Left lung (tissue), 10 donors: Measurements from ENCODE around the gene UMOD. TPM values are rescaled to one million over a fixed set of nuclear protein-coding genes. Genes with fewer than 3 reads are reported as not detected.

ENCODE experiments used
- ATAC-seq: fragments of 200-7000 bp; cut with Tn5 transposase; one replicate; pipeline ENCODE4 v1.9.1; 2020; ENCODE audit warnings: moderate library complexity
- DNase-seq, 4 donors: peaks; one replicate each; pipeline ENCODE4 v3.0.0-alpha.2; 2013 to 2020
- H3K27ac ChIP-seq, 2 donors: fragments of 200-600 bp; sonication (generic) in 1 of 2; one replicate each; pipeline versions ENCODE4 v1.5.0 to v1.8.0; 2020 to 2021
- H3K27me3 ChIP-seq, 2 donors: fragments of 200-600 bp; sonication (generic) in 1 of 2; one replicate each; pipeline versions ENCODE4 v1.5.0 to v1.8.0; 2020 to 2021
- H3K36me3 ChIP-seq, 2 donors: fragments of 200-600 bp; sonication (generic) in 1 of 2; one replicate each; pipeline versions ENCODE4 v1.5.0 to v1.8.0; 2020 to 2021
- H3K4me1 ChIP-seq, 2 donors: fragments of 200-600 bp; one replicate each; pipeline ENCODE4 v1.8.0; 2021
- H3K4me3 ChIP-seq, 2 donors: fragments of 200-600 bp; sonication (generic) in 1 of 2; one replicate each; pipeline versions ENCODE4 v1.5.0 to v1.8.0; 2020 to 2021; ENCODE audit warnings: mild to moderate bottlenecking in 1 of 2
- H3K9me3 ChIP-seq, 2 donors: fragments of 200-600 bp; sonication (generic) in 1 of 2; one replicate each; pipeline versions ENCODE4 v1.5.0 to v1.8.0; 2020 to 2021
- intact Hi-C, 2 donors: fragments of 100-400 bp; cut with DNase I; formaldehyde crosslinking; loops; one replicate each; pipeline versions ENCODE4 v1.11.2 to v1.14.2; 2022
- polyA plus RNA-seq, 6 donors: library from polyadenylated mRNA; unstranded; fragments of 120-200 nt; gene quantifications; one replicate each; pipeline ENCODE4 v1.2.1, GENCODE V29; 2013; ENCODE audit not compliant: insufficient read length in 6 of 6
- total RNA-seq, 2 donors: library from RNA; stranded (reverse); fragmentation: NEBNext Ultra II Directional; extraction: Animal tissue kit (Norgen Biotek cat#: 25700); gene quantifications; one replicate each; pipeline ENCODE4 v1.2.1, GENCODE V29; 2021
- TF ChIP-seq, protein P1 (sequence below), 2 donors: fragments of 200-600 bp; sonication (generic) in 1 of 2; IDR thresholded peaks; one replicate each; pipeline versions ENCODE4 v1.5.0 to v1.8.0; 2021; ENCODE audit warnings: antibody characterized with exemption in 2 of 2
- donor health status: DM: no; HTN: yes; CAD: no.
- donor health status: DM: no; HTN: no; CAD: no.

The UMOD gene
- total and polyA plus RNA-seq, 8 donors = 0.11 to 2.5 (median 0.20) TPM; not detected in 2

DNA sequence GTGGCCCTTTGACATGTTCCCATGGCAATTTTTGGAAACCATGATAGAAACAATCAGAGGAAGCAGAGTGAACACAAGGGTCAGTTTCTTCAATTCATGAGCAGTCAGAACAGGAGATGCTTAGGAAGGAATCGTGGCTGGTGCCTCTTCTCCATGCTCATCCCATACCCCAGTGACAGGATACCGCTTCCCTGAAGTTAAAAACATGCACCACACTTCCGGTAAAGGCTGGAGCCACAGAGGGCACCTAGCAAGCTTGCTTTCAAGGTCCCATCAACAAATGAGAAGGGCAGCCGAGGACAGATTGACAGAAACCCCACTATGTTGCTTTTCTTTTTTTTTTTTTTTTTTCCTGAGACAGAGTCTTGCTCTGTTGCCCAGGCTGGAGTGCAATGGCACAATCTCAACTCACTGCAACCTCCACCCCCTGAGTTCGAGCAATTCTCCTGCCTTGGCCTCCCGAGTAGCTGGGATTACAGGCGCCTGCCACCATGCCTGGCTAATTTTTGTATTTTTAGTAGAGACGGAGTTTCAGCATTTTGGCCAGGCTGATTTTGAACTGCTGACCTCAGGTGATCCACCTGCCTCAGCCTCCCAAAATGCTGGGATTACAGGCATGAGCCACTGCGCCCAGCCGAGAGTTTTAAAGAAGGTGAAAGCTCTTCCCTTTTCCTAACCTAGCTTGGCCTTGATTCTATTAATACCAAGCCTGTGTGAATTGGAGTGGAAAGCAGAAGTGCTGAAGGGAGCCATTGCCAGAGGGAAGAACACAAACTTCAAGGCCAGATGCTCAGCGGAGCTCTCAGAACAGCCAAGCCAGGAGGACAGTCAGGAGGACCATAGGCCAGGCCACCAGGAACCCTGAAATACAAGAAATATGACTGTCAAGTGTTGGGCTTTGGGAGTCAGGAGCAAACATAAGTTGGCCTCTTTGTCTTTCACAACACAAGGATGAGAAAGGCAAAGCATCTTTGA, 41.8 kb downstream of the UMOD start:
- Histone ChIP-seq H3K27ac (no peak overlapping the region), H3K36me3 (no peaks in the 10 kb centered on the region), H3K4me3 (no peak overlapping the region), H3K4me1 (no peaks in the 10 kb centered on the region), H3K9me3 (no peaks in the 10 kb centered on the region), H3K27me3 (peaks cover 0 to 7% of the 10 kb centered on the region in 2 donors)
- no peak for DNase-seq
- intact Hi-C loops = no loop called here
- TF ChIP-seq, protein P1, sequence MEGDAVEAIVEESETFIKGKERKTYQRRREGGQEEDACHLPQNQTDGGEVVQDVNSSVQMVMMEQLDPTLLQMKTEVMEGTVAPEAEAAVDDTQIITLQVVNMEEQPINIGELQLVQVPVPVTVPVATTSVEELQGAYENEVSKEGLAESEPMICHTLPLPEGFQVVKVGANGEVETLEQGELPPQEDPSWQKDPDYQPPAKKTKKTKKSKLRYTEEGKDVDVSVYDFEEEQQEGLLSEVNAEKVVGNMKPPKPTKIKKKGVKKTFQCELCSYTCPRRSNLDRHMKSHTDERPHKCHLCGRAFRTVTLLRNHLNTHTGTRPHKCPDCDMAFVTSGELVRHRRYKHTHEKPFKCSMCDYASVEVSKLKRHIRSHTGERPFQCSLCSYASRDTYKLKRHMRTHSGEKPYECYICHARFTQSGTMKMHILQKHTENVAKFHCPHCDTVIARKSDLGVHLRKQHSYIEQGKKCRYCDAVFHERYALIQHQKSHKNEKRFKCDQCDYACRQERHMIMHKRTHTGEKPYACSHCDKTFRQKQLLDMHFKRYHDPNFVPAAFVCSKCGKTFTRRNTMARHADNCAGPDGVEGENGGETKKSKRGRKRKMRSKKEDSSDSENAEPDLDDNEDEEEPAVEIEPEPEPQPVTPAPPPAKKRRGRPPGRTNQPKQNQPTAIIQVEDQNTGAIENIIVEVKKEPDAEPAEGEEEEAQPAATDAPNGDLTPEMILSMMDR (IDR thresholded peaks at IDR 0.05) = no peak
- ATAC-seq = no peak

DNA sequence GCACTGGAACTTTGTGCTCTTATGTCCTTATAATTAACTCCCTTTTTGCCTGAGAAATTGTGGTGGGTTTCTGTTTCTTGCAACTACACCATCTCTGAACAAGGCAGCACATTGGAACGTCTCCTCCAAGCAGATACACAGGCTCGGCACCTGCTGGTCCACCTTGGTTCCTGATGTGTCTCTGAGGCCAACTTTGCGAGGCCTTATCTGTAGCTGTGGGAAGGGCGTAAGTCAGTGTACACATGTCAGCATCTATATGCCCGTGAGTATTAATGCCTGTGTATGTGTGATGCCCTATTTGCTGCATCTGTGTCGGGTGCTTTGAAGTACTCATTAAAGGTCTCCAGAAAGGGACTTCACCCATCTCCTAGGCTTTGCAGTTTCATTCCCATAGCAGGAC, 42.7 kb downstream of the UMOD start:
- intact Hi-C loops = no loop called here
- no peak overlapping the region for H3K4me3 ChIP-seq
- H3K27ac ChIP-seq = no peak overlapping the region
- H3K9me3 ChIP-seq = no peaks in the 10 kb centered on the region
- TF ChIP-seq, protein P1 (IDR thresholded peaks at IDR 0.05) = no peak
- no peaks in the 10 kb centered on the region for H3K4me1 ChIP-seq
- peaks cover 0 to 10% of the 10 kb centered on the region in 2 donors for H3K27me3 ChIP-seq
- ATAC-seq = no peak
- no peak for DNase-seq
- no peaks in the 10 kb centered on the region for H3K36me3 ChIP-seq

DNA sequence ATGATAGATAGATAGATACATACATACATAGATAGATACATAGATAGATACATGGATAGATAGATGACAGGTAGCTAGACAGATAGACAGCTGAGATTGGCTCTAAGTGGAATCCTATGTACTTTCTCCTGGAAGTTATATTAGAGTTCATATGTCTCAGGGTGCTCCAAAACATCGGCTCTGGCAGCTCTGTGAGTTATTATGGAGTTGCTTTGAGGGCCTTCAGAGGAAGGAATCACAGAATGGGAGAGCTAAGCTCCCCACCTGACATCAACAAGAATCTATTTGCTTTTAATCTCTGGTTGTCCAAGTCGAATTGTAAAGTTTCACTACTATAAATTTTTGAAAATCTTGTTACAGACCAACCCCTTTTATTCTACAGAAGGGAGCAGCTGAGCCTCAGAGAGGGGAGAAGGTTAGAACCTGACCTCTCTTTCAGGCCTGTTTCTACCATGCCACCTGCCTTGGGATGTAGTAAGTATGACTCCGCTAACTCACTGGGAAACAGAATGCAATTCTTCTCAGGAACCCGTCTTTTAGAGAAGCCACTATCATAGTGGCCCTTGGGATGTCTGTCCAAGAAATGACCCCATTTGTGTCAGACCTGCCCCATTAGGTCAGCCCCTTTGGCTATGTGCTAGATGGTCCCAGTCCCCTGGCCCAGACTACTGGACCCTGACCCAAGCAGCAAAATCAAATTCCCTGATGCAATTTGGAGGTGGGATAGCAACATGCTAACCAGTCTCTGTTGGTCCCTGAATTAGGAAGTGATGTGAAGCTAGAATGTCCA, 43.5 kb downstream of the UMOD start:
- intact Hi-C loops = no loop called here

DNA sequence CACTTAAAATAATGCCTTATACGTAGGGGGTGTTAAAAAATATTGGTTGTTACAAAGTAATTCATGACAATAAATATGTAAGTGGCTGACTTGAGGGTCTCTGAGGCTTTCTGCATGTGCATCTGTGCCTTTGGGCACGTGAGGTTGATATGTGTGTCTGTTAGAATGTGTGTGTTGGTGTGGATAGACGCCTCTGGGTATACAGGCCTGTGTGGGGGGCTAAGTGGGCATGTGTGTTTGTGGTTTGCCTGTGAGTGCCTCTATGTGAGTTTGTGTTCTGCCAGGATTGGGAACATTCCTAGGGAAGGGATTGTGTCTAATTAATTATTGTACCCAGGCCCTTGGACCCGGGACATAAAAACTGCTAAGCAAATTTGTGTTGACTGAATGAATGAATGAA, 44.2 kb downstream of the UMOD start:
- TF ChIP-seq, protein P1 (IDR thresholded peaks at IDR 0.05) = no peak
- Histone ChIP-seq H3K4me1 (no peaks in the 10 kb centered on the region), H3K27ac (no peak overlapping the region), H3K36me3 (no peaks in the 10 kb centered on the region), H3K4me3 (no peak overlapping the region), H3K9me3 (no peaks in the 10 kb centered on the region), H3K27me3 (peaks cover 0 to 10% of the 10 kb centered on the region in 2 donors)
- ATAC-seq (no peak), DNase-seq (no peak)
- intact Hi-C loops = no loop called here

More for the DNA sequence above, 43.5 kb downstream of the UMOD start:
- H3K36me3 ChIP-seq = no peaks in the 10 kb centered on the region
- no peak overlapping the region for H3K27ac ChIP-seq
- ATAC-seq (no peak), DNase-seq (no peak)
- no peaks in the 10 kb centered on the region for H3K9me3 ChIP-seq
- no peaks in the 10 kb centered on the region for H3K4me1 ChIP-seq
- H3K4me3 ChIP-seq = no peak overlapping the region
- TF ChIP-seq, protein P1 (IDR thresholded peaks at IDR 0.05) = no peak
- peaks cover 0 to 10% of the 10 kb centered on the region in 2 donors for H3K27me3 ChIP-seq

DNA sequence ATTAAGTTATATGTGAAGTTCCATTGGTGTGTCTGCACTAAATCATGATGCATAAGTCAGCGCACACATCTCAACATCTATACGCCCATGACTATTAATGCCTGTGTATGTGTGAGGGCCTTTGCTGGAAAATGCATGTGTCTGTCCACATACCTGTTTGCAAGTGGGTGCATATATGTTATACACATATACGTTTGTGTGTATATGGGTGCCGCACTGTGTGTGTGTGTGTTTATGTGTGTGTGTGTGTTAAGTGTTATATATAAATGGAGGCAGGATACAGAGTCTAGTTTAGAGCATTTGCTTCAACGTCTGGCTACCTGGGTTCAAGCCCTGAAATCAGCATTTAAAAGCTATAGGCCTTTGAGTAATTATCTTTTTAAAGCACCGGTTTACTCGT, 44.7 kb downstream of the UMOD start:
- no peak for ATAC-seq

More for the DNA sequence above, 44.7 kb downstream of the UMOD start:
- Histone ChIP-seq H3K9me3 (no peaks in the 10 kb centered on the region), H3K27ac (no peak overlapping the region), H3K4me3 (no peak overlapping the region), H3K4me1 (no peaks in the 10 kb centered on the region), H3K27me3 (peaks cover 0 to 10% of the 10 kb centered on the region in 2 donors), H3K36me3 (no peaks in the 10 kb centered on the region)
- TF ChIP-seq, protein P1 (IDR thresholded peaks at IDR 0.05) = no peak
- no peak for DNase-seq
- intact Hi-C loops = no loop called here
